Mesenchymal stem cell (in vitro differentiated cells and primary cell): ENCODE results near the gene SPACA1.

Experiments
- DNase-seq: peaks from one replicate; pipeline ENCODE4 v3.0.0-alpha.2; 2013
- H2AFZ ChIP-seq: one replicate; pipeline ENCODE4 v1.6.1; 2013; ENCODE audit warnings: low read depth, mild to moderate bottlenecking, control low read depth, inconsistent platforms, low read length, moderate library complexity
- H2AK5ac ChIP-seq: 2 replicates; pipeline ENCODE4 v1.6.1; 2013; ENCODE audit warnings: low read length, moderate library complexity, mild to moderate bottlenecking, inconsistent platforms; ENCODE audit not compliant: severe bottlenecking
- H2BK120ac ChIP-seq: one replicate; pipeline ENCODE4 v1.6.1; 2013; ENCODE audit warnings: low read depth, mild to moderate bottlenecking, inconsistent platforms, low read length, moderate library complexity
- H2BK12ac ChIP-seq, 2 experiments: one replicate each; pipeline ENCODE4 v1.6.1; 2013; ENCODE audit warnings: inconsistent platforms in 2 of 2, low read length in 2 of 2, mild to moderate bottlenecking in 2 of 2, moderate library complexity in 2 of 2, control low read depth in 1 of 2
- H2BK15ac ChIP-seq: one replicate; pipeline ENCODE4 v1.6.1; 2013; ENCODE audit warnings: mild to moderate bottlenecking, low read depth, inconsistent platforms; ENCODE audit not compliant: poor library complexity, severe bottlenecking
- H2BK5ac ChIP-seq: 2 replicates; pipeline ENCODE4 v1.6.1; 2013; ENCODE audit warnings: low read depth, mild to moderate bottlenecking, low read length, control low read depth, inconsistent platforms; ENCODE audit not compliant: poor library complexity, severe bottlenecking
- H3K14ac ChIP-seq, 2 experiments: one replicate each; pipeline ENCODE4 v1.6.1; 2013; ENCODE audit warnings: inconsistent platforms in 2 of 2, low read length in 2 of 2, control low read depth in 1 of 2, mild to moderate bottlenecking in 1 of 2, moderate library complexity in 1 of 2
- H3K18ac ChIP-seq, 2 experiments: one replicate each; pipeline ENCODE4 v1.6.1; 2013; ENCODE audit warnings: inconsistent platforms in 2 of 2, low read length in 2 of 2, control low read depth in 1 of 2, low read depth in 1 of 2, mild to moderate bottlenecking in 1 of 2
- H3K23ac ChIP-seq, 2 experiments: one replicate each; pipeline ENCODE4 v1.6.1; 2013; ENCODE audit warnings: inconsistent platforms in 2 of 2, low read length in 2 of 2, mild to moderate bottlenecking in 2 of 2, moderate library complexity in 2 of 2, control low read depth in 1 of 2
- H3K27ac ChIP-seq: 2 replicates; pipeline ENCODE4 v1.5.1; 2013; ENCODE audit warnings: mild to moderate bottlenecking, moderate library complexity, low read length, control low read depth, inconsistent platforms; ENCODE audit not compliant: poor library complexity, severe bottlenecking
- H3K27me3 ChIP-seq, 2 experiments: 2 replicates each; pipeline versions ENCODE4 v1.6.1 to v1.7.0; 2013; ENCODE audit warnings: low read length in 2 of 2, mild to moderate bottlenecking in 2 of 2, moderate library complexity in 2 of 2, control low read depth in 1 of 2, inconsistent platforms in 1 of 2; ENCODE audit not compliant: control insufficient read depth in 1 of 2, insufficient read depth in 1 of 2
- H3K36me3 ChIP-seq, 2 experiments: 2 replicates each; pipeline versions ENCODE4 v1.6.1 to v1.7.0; 2013; ENCODE audit warnings: low read length in 2 of 2, control low read depth in 1 of 2, inconsistent platforms in 1 of 2, low read depth in 1 of 2, mild to moderate bottlenecking in 1 of 2; ENCODE audit not compliant: insufficient read depth in 2 of 2, control insufficient read depth in 1 of 2
- H3K4ac ChIP-seq, 2 experiments: one replicate each; pipeline ENCODE4 v1.6.1; 2013; ENCODE audit warnings: inconsistent platforms in 2 of 2, low read length in 2 of 2, mild to moderate bottlenecking in 2 of 2, moderate library complexity in 2 of 2, control low read depth in 1 of 2, low read depth in 1 of 2
- H3K4me1 ChIP-seq: 2 replicates; pipeline ENCODE4 v1.6.1; 2013; ENCODE audit warnings: low read depth, low read length, control low read depth; ENCODE audit not compliant: control insufficient read depth, insufficient read depth
- H3K4me2 ChIP-seq: 2 replicates; pipeline ENCODE4 v1.6.1; 2013; ENCODE audit warnings: low read length, mild to moderate bottlenecking, inconsistent platforms; ENCODE audit not compliant: poor library complexity, severe bottlenecking
- H3K4me3 ChIP-seq, 2 experiments: 2 replicates each; pipeline versions ENCODE4 v1.5.1 to v1.7.0; 2013; ENCODE audit warnings: low read length in 2 of 2, mild to moderate bottlenecking in 2 of 2, control low read depth in 1 of 2, low read depth in 1 of 2; ENCODE audit not compliant: insufficient read depth in 1 of 2
- H3K79me1 ChIP-seq: replicated peaks from 2 replicates; pipeline ENCODE4 v1.6.1; 2013; ENCODE audit warnings: mild to moderate bottlenecking, control low read depth, low read length, inconsistent platforms; ENCODE audit not compliant: poor library complexity, severe bottlenecking
- H3K9ac ChIP-seq: 2 replicates; pipeline ENCODE4 v1.7.0; 2013; ENCODE audit warnings: mild to moderate bottlenecking, low read length, moderate library complexity
- H3K9me3 ChIP-seq: 2 replicates; pipeline ENCODE4 v1.7.0; 2013; ENCODE audit warnings: mild to moderate bottlenecking, low read length; ENCODE audit not compliant: control insufficient read depth
- H4K8ac ChIP-seq: one replicate; pipeline ENCODE4 v1.6.1; 2013; ENCODE audit warnings: inconsistent platforms, mild to moderate bottlenecking, low read length, moderate library complexity
- H4K91ac ChIP-seq: one replicate; pipeline ENCODE4 v1.6.1; 2013; ENCODE audit warnings: mild to moderate bottlenecking, low read length, inconsistent platforms
- WGBS: methylation state at CpG from one replicate; pipeline ENCODE4 v1.1.7; 2013; ENCODE audit warnings: mixed read lengths; 5-methylcytosine and 5-hydroxymethylcytosine counted together

SPACA1 gene

GRCh38 chr6:88107241-88107640 is 59.6 kb downstream of the SPACA1 start:
- no peak overlapping the region for H4K91ac ChIP-seq
- no peaks in the 10 kb centered on the region for H3K36me3 ChIP-seq
- H3K9me3 ChIP-seq = no peaks in the 10 kb centered on the region
- H3K14ac ChIP-seq = no peak overlapping the region
- H3K27me3 ChIP-seq = peaks cover 0 to 8% of the 10 kb centered on the region in 2 experiments
- no peak overlapping the region for H2BK12ac ChIP-seq
- no peak overlapping the region for H3K23ac ChIP-seq
- no peak overlapping the region for H3K4me2 ChIP-seq
- H3K79me1 ChIP-seq = no peaks in the 10 kb centered on the region
- H3K18ac ChIP-seq = no peak overlapping the region
- no peak overlapping the region for H3K4me3 ChIP-seq
- no peak overlapping the region for H2BK5ac ChIP-seq
- no peak overlapping the region for H3K9ac ChIP-seq
- no peak overlapping the region for H4K8ac ChIP-seq
- H3K4me1 ChIP-seq = no peaks in the 10 kb centered on the region
- DNase-seq = no peak
- no peak overlapping the region for H2BK120ac ChIP-seq
- H2AFZ ChIP-seq = no peak overlapping the region
- H3K4ac ChIP-seq = no peak overlapping the region
- H2AK5ac ChIP-seq = no peak overlapping the region
- H2BK15ac ChIP-seq = no peak overlapping the region
- H3K27ac ChIP-seq = no peak overlapping the region

- Histone ChIP-seq H3K23ac (no peak overlapping the region), H3K4me2 (no peak overlapping the region), H3K9me3 (no peaks in the 10 kb centered on the region), H2BK12ac (no peak overlapping the region), H3K27me3 (peaks cover 0 to 11% of the 10 kb centered on the region in 2 experiments), H3K36me3 (no peaks in the 10 kb centered on the region), H3K27ac (no peak overlapping the region), H3K4me3 (no peak overlapping the region), H2BK120ac (no peak overlapping the region), H4K91ac (no peak overlapping the region), H3K79me1 (no peaks in the 10 kb centered on the region), H3K4ac (no peak overlapping the region), H3K4me1 (no peaks in the 10 kb centered on the region), H4K8ac (no peak overlapping the region), H3K9ac (no peak overlapping the region), H3K14ac (no peak overlapping the region), H2AFZ (no peak overlapping the region), H2BK15ac (no peak overlapping the region), H2BK5ac (no peak overlapping the region), H2AK5ac (no peak overlapping the region), H3K18ac (no peak overlapping the region)
- DNase-seq = no peak
- WGBS = 76% methylated on average over 5 of the region's 5 CpGs
These were observed 64.3 kb downstream of the SPACA1 start for GRCh38 chr6:88111991-88112390.

GRCh38 chr6:88114838-88115237 is 67.2 kb downstream of the SPACA1 start:
- Histone ChIP-seq H2BK120ac (no peak overlapping the region), H3K9ac (no peak overlapping the region), H3K4me1 (no peaks in the 10 kb centered on the region), H4K8ac (no peak overlapping the region), H3K23ac (no peak overlapping the region), H2AK5ac (no peak overlapping the region), H3K14ac (no peak overlapping the region), H3K4me2 (no peak overlapping the region), H2AFZ (no peak overlapping the region), H2BK15ac (no peak overlapping the region), H2BK5ac (no peak overlapping the region), H3K27ac (no peak overlapping the region), H3K18ac (no peak overlapping the region), H3K36me3 (no peaks in the 10 kb centered on the region), H3K79me1 (no peaks in the 10 kb centered on the region), H4K91ac (no peak overlapping the region), H2BK12ac (no peak overlapping the region), H3K4ac (no peak overlapping the region), H3K4me3 (no peak overlapping the region), H3K9me3 (no peaks in the 10 kb centered on the region), H3K27me3 (peaks cover 0 to 11% of the 10 kb centered on the region in 2 experiments)
- 25% methylated on average over 1 of the region's 2 CpGs for WGBS
- DNase-seq = no peak

- no peak overlapping the region for H2AK5ac ChIP-seq
- peaks cover 0 to 11% of the 10 kb centered on the region in 2 experiments for H3K27me3 ChIP-seq
- no peaks in the 10 kb centered on the region for H3K79me1 ChIP-seq
- no peak overlapping the region for H3K14ac ChIP-seq
- H2BK120ac ChIP-seq = no peak overlapping the region
- H3K4me3 ChIP-seq = no peak overlapping the region
- no peak overlapping the region for H3K23ac ChIP-seq
- no peaks in the 10 kb centered on the region for H3K4me1 ChIP-seq
- no peak overlapping the region for H3K4me2 ChIP-seq
- no peaks in the 10 kb centered on the region for H3K36me3 ChIP-seq
- H3K9me3 ChIP-seq = no peaks in the 10 kb centered on the region
- H2BK15ac ChIP-seq = no peak overlapping the region
- H4K91ac ChIP-seq = no peak overlapping the region
- no peak overlapping the region for H2BK5ac ChIP-seq
- H2BK12ac ChIP-seq = no peak overlapping the region
- DNase-seq = no peak
- H4K8ac ChIP-seq = no peak overlapping the region
- H3K4ac ChIP-seq = no peak overlapping the region
- no peak overlapping the region for H3K27ac ChIP-seq
- WGBS = 31% methylated on average over 2 of the region's 2 CpGs
- H3K9ac ChIP-seq = no peak overlapping the region
- H3K18ac ChIP-seq = no peak overlapping the region
- H2AFZ ChIP-seq = no peak overlapping the region
These were observed 67.7 kb downstream of the SPACA1 start for GRCh38 chr6:88115307-88115706.
